ENCODE data around the gene GSAP. TPM values are rescaled to one million over a fixed set of nuclear protein-coding genes. Genes with fewer than 3 reads are reported as not detected.

The GSAP gene
- total and polyA plus RNA-seq, 2 donors (not counting 3 experiments of a cell fraction or from before 2014, with no cell fraction given): 2.3 to 5.8 TPM

DNA sequence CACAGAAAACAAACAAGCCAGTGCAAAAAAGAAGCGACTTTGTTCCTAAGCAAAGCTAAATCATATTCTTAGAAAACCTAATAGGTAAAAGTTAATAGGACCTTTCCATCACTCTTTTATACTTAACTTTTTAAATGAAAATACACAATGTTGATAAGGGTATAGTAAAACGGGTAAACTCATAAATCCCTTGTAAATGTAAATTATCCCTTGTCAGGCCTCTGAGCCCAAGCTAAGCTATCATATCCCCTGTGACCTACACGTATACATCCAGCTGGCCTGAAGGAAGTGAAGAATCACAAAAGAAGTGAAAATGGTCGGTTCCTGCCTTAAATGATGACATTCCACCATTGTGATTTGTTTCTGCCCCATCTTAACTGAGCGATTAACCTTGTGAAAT, 76.4 kb downstream of the GSAP start:
- no TSS peak for BruUV-seq (replicated peaks)
- FAIRE-seq (no peak), DNase-seq (ENCODE audit: low read depth, low spot score) (no peak)
- H4K20me1 ChIP-seq (replicated peaks; ENCODE audit: control insufficient read depth, extremely low read depth, insufficient read depth, low read length): no peaks in the 10 kb centered on the region
- TF ChIP-seq POLR2AphosphoS5 (IDR thresholded peaks at IDR 0.05; ENCODE audit: insufficient read depth, low read depth, low read length) (no peak), JUN (IDR thresholded peaks at IDR 0.05; ENCODE audit: borderline replicate concordance, insufficient read depth, insufficient read length, low read depth) (no peak), EZH2 (IDR thresholded peaks at IDR 0.05; ENCODE audit: borderline replicate concordance, low read depth, low read length, severe bottlenecking) (no peak), POLR2A (IDR thresholded peaks at IDR 0.05; ENCODE audit: low read depth, low read length) (no peak), FOS (IDR thresholded peaks at IDR 0.05; ENCODE audit: borderline replicate concordance, insufficient read depth, low read length) (no peak), GATA2 (IDR thresholded peaks at IDR 0.05; ENCODE audit: insufficient read depth, insufficient read length, low read depth, low read length) (no peak), MYC (IDR thresholded peaks at IDR 0.05; ENCODE audit: low read depth, low read length) (no peak)
- TF ChIP-seq, protein P1, sequence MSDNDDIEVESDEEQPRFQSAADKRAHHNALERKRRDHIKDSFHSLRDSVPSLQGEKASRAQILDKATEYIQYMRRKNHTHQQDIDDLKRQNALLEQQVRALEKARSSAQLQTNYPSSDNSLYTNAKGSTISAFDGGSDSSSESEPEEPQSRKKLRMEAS (IDR thresholded peaks at IDR 0.05; ENCODE audit: insufficient read depth, insufficient read length): no peak
- TF ChIP-seq, protein P2, sequence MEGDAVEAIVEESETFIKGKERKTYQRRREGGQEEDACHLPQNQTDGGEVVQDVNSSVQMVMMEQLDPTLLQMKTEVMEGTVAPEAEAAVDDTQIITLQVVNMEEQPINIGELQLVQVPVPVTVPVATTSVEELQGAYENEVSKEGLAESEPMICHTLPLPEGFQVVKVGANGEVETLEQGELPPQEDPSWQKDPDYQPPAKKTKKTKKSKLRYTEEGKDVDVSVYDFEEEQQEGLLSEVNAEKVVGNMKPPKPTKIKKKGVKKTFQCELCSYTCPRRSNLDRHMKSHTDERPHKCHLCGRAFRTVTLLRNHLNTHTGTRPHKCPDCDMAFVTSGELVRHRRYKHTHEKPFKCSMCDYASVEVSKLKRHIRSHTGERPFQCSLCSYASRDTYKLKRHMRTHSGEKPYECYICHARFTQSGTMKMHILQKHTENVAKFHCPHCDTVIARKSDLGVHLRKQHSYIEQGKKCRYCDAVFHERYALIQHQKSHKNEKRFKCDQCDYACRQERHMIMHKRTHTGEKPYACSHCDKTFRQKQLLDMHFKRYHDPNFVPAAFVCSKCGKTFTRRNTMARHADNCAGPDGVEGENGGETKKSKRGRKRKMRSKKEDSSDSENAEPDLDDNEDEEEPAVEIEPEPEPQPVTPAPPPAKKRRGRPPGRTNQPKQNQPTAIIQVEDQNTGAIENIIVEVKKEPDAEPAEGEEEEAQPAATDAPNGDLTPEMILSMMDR (IDR thresholded peaks at IDR 0.05; ENCODE audit: extremely low read depth in 1 of 2, insufficient read depth in 1 of 2, low read depth in 1 of 2, low read length in 2 of 2): no peak
- H3K4me1 ChIP-seq (ENCODE audit: control insufficient read depth, extremely low read depth, insufficient read depth, low read length): peaks cover 8% of the 10 kb centered on the region
- no peak overlapping the region for H3K9ac ChIP-seq (replicated peaks; ENCODE audit: extremely low read depth, insufficient read depth, low read length)
- no peak overlapping the region for H3K27ac ChIP-seq (ENCODE audit: insufficient read depth, low read depth, low read length)
- intact Hi-C loops (cut with micrococcal nuclease): no loop called here
- no peak overlapping the region for H2AFZ ChIP-seq (ENCODE audit: low read depth, low read length)
- no peak overlapping the region for H3K4me2 ChIP-seq (ENCODE audit: insufficient read depth, low read length)
- no peaks in the 10 kb centered on the region for H3K27me3 ChIP-seq (ENCODE audit: control insufficient read depth in 2 of 2, insufficient read depth in 2 of 2, low read length in 2 of 2)
- H3K4me3 ChIP-seq (replicated peaks in 1 of 3; ENCODE audit: insufficient read depth in 1 of 3, low read depth in 1 of 3, low read length in 3 of 3): no peak overlapping the region
- H3K9me3 ChIP-seq (replicated peaks; ENCODE audit: control insufficient read depth, insufficient read depth, low read length): no peaks in the 10 kb centered on the region
- ChIA-PET POLR2A (no interaction called here), CTCF (no interaction called here)
- H3K79me2 ChIP-seq (ENCODE audit: control insufficient read depth, insufficient read depth, low read length): no peaks in the 10 kb centered on the region
- H3K9me1 ChIP-seq (replicated peaks; ENCODE audit: control insufficient read depth, extremely low read depth, insufficient read depth, low read length): no peaks in the 10 kb centered on the region
- dilution Hi-C loops (cut with MboI; ENCODE audit: extremely low pct_ligation_motif_present, low sequenced_read_pairs): no loop called here
- H3K36me3 ChIP-seq (ENCODE audit: control insufficient read depth in 2 of 2, extremely low read depth in 1 of 2, insufficient read depth in 2 of 2, low read length in 2 of 2): no peaks in the 10 kb centered on the region

Measured in endothelial cell of umbilical vein (primary cell).